Upper lobe of left lung (tissue), 6 donors: ENCODE results near the gene PNLDC1. TPM values are rescaled to one million over a fixed set of nuclear protein-coding genes. Genes with fewer than 3 reads are reported as not detected.
A peak's percentile ranks its signal among the peaks of the same experiment; 100 is the strongest.

ENCODE experiments used
- ATAC-seq, 2 donors: fragments of 200-7000 bp; cut with Tn5 transposase; one replicate each; pipeline ENCODE4 v1.9.1; 2022; ENCODE audit warnings: mild to moderate bottlenecking in 2 of 2, moderate library complexity in 2 of 2; ENCODE audit not compliant: low FRiP score in 2 of 2
- DNase-seq, 2 donors: peaks; one replicate each; pipeline ENCODE4 v3.0.0-alpha.2; 2019 to 2020
- H3K27ac ChIP-seq, 4 donors: fragments of 200-600 bp; sonication (generic); one replicate each; pipeline ENCODE4 v1.5.1; 2016 to 2019
- H3K27me3 ChIP-seq, 4 donors: fragments of 200-600 bp; sonication (generic); one replicate each; pipeline ENCODE4 v1.5.1; 2017 to 2019
- H3K36me3 ChIP-seq, 4 donors: fragments of 200-600 bp; sonication (generic); one replicate each; pipeline ENCODE4 v1.5.1; 2016 to 2019
- H3K4me1 ChIP-seq, 4 donors: fragments of 200-600 bp; sonication (generic); one replicate each; pipeline ENCODE4 v1.5.1; 2018 to 2019
- H3K4me3 ChIP-seq, 4 donors: fragments of 200-600 bp; sonication (generic); one replicate each; pipeline ENCODE4 v1.5.1; 2017 to 2019; ENCODE audit warnings: mild to moderate bottlenecking in 2 of 4, moderate library complexity in 1 of 4
- H3K9me3 ChIP-seq, 4 donors: fragments of 200-600 bp; sonication (generic); one replicate each; pipeline ENCODE4 v1.5.1; 2018 to 2019
- EP300 ChIP-seq, 4 donors: sonication (generic); formaldehyde crosslinking; IDR thresholded peaks; one replicate each; pipeline ENCODE4 v1.5.1; 2017; ENCODE audit warnings: antibody characterized with exemption in 4 of 4, control low read depth in 2 of 4
- POLR2A ChIP-seq, 4 donors: fragments of 450-650 bp; IDR thresholded peaks; one replicate each; pipeline ENCODE4 v1.5.1; 2016 to 2017; ENCODE audit warnings: antibody characterized with exemption in 4 of 4, mild to moderate bottlenecking in 2 of 4
- POLR2AphosphoS5 ChIP-seq, 2 donors: sonication (generic); formaldehyde crosslinking; IDR thresholded peaks; one replicate each; pipeline ENCODE4 v1.5.1; 2017; ENCODE audit warnings: antibody characterized with exemption in 2 of 2
- WGBS, 2 donors: methylation state at CpG; one replicate each; pipeline ENCODE4 v1.1.5; 2017 to 2018; 5-methylcytosine and 5-hydroxymethylcytosine counted together
- total RNA-seq, 6 donors: library from RNA; depleted of rRNA in 4 of 6; stranded (reverse); fragments of >200 nt in 4 of 6; gene quantifications; one replicate each; pipeline versions ENCODE4 v1.1.0 to v1.2.1, GENCODE V29; 2016 to 2021
- TF ChIP-seq, protein P1 (sequence below), 6 experiments: fragments of 450-650 bp in 4 of 6; fragments of 200-600 bp in 2 of 6; sonication (generic) in 2 of 6; IDR thresholded peaks; one replicate each; pipeline ENCODE4 v1.5.1; 2016 to 2019; ENCODE audit warnings: antibody characterized with exemption in 6 of 6
- donor health status: DM: no; HTN: no; CAD: no; lungs with moderate emphysema.
- donor health status: DM: no; HTN: yes; CAD: no; lungs with severe emphysema.

Gene PNLDC1
- total RNA-seq, result 1 to 10 TPM in 1 of 6 donors, under 1 TPM in 1, not detected in 4; 0.37 to 1.0 TPM

DNA sequence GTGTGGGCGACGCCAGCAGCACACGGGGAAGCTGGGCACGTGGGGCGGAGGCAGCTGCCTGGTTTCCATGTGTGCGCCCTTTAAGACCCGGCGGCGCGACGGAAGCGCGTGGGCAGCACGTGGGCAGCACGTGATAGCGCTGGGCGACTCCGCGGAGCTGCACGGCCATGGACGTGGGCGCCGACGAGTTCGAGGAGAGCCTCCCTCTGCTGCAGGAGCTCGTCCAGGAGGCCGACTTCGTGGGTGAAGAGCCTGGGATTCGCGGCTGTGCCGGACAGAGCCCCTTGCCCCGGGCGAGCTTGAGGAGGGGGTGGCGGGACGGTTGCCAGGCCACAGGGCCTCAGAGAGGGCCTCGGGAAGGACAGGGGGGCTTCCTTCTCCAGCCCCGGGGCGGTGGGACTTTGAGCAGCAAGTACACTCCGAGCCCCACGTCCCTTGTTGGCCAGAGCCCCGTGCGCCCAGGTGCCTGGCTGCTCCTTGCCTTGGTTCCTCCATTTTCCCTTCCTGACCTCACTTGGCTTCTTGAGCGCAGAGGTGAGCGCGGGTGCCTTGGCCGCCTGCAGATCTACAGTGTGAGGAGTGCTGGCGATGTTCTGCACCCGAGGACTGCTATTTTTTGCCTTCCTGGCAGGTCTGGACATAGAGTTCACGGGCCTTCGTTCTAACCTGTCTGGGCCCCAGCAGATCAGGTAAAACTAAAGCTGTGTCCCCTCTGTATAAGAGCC is at the start of gene PNLDC1:
Gene PNLDC1, plus strand, starts transcription at position 136 of the 725 bp plus-strand sequence. Its CDS starts 32 bp downstream, at position 168.
- TF ChIP-seq POLR2A (IDR thresholded peaks at IDR 0.05), result no peak
- TF ChIP-seq POLR2AphosphoS5 (IDR thresholded peaks at IDR 0.05), result no peak
- TF ChIP-seq, protein P1, sequence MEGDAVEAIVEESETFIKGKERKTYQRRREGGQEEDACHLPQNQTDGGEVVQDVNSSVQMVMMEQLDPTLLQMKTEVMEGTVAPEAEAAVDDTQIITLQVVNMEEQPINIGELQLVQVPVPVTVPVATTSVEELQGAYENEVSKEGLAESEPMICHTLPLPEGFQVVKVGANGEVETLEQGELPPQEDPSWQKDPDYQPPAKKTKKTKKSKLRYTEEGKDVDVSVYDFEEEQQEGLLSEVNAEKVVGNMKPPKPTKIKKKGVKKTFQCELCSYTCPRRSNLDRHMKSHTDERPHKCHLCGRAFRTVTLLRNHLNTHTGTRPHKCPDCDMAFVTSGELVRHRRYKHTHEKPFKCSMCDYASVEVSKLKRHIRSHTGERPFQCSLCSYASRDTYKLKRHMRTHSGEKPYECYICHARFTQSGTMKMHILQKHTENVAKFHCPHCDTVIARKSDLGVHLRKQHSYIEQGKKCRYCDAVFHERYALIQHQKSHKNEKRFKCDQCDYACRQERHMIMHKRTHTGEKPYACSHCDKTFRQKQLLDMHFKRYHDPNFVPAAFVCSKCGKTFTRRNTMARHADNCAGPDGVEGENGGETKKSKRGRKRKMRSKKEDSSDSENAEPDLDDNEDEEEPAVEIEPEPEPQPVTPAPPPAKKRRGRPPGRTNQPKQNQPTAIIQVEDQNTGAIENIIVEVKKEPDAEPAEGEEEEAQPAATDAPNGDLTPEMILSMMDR (IDR thresholded peaks at IDR 0.05), result no peak
- TF ChIP-seq EP300 (IDR thresholded peaks at IDR 0.05), result no peak
- ATAC-seq (peak in 1 of 2 donors; percentile 21), DNase-seq (peak in 1 of 2 donors; percentile 69)
- no peaks in the 10 kb centered on the region for H3K27me3 ChIP-seq
- H3K9me3 ChIP-seq, result no peaks in the 10 kb centered on the region
- H3K4me1 ChIP-seq, result peaks cover 0 to 4% (median 4%) of the 10 kb centered on the region in 4 donors
- H3K4me3 ChIP-seq, result no peak within 1 kb of the TSS
- no peak within 1 kb of the TSS for H3K27ac ChIP-seq
- WGBS, 2 donors, result 92 to 94% methylated on average over 41 to 43 of the region's 50 CpGs
- peaks cover 17 to 37% (median 34%) of the 10 kb centered on the region in 4 donors for H3K36me3 ChIP-seq

GRCh38 chr6:159751448-159751847 is 48.6 kb upstream of the PNLDC1 start:
- no peak for DNase-seq
- ATAC-seq, result no peak
- peaks cover 18 to 97% (median 57%) of the 10 kb centered on the region in 4 donors for H3K36me3 ChIP-seq
- no peaks in the 10 kb centered on the region for H3K27me3 ChIP-seq
- no peaks in the 10 kb centered on the region for H3K9me3 ChIP-seq
- H3K4me3 ChIP-seq, result no peak overlapping the region
- WGBS, 2 donors, result 90 to 91% methylated on average over 3 of the region's 3 CpGs
- no peak overlapping the region for H3K27ac ChIP-seq
- no peak for TF ChIP-seq EP300 (IDR thresholded peaks at IDR 0.05)
- TF ChIP-seq, protein P1 (IDR thresholded peaks at IDR 0.05), result no peak
- TF ChIP-seq POLR2A (IDR thresholded peaks at IDR 0.05), result no peak
- no peak for TF ChIP-seq POLR2AphosphoS5 (IDR thresholded peaks at IDR 0.05)
- H3K4me1 ChIP-seq, result no peaks in the 10 kb centered on the region

DNA sequence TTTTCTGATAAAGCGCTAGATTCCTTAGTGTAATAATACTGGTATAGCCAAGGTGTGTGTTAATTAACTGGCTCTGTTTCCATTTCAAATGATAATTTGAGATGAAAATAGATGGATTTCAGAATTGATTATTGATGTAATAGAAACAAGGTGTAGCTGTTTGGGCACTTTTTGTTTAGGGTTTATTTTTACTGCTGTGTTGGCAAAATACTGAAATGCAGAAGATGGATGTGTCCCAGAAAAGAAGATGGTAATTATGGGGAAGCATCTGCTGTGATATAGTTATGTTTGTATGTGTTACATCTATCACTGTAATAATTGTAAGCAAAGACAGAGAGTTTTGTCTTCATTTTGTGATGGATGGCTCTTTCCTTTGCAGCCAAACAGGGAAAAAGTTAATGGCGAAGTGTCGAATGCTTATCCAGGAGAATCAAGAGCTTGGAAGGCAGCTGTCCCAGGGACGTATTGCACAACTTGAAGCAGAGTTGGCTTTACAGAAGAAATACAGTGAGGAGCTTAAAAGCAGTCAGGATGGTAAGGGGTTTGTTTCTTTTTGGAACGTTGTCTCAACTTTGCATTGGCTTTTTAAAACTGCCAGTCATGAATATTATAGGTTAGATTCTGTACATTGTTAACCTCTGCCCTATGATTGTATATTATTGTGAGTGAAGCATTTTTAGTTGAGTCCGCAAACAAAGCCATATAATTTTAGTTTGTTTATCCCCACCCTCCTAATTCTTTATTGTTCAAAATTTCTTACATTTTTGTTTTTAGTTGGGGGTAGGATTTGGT is 46.8 kb upstream of the PNLDC1 start:
- Histone ChIP-seq H3K4me1 (peaks cover 0 to 3% (median 0%) of the 10 kb centered on the region in 4 donors), H3K36me3 (peaks cover 18 to 97% (median 54%) of the 10 kb centered on the region in 4 donors), H3K27me3 (no peaks in the 10 kb centered on the region), H3K9me3 (no peaks in the 10 kb centered on the region), H3K27ac (no peak overlapping the region), H3K4me3 (no peak overlapping the region)
- DNase-seq (no peak), ATAC-seq (no peak)
- TF ChIP-seq, protein P1 (IDR thresholded peaks at IDR 0.05), result no peak
- TF ChIP-seq POLR2A (IDR thresholded peaks at IDR 0.05) (no peak), POLR2AphosphoS5 (IDR thresholded peaks at IDR 0.05) (no peak), EP300 (IDR thresholded peaks at IDR 0.05) (no peak)
- WGBS, 2 donors, result 67 to 71% methylated on average over 6 of the region's 6 CpGs

DNA sequence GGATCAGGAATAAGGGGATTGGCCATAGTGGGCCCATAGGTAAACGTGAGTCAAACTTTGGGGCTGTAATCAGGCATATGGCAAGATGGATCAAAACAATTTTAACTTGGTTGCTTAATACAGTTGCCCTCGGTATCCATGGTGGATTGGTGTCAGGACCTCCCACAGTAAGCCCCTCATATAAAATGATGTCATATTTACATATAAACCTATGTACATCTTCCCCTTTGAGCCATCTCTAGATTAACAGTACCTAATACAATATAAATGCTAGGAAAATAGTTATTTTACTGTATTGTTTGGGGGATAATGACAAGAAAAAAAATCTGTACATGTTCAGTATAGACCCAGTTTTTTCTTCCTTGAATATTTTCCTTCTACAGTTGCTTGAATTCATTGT is 45.7 kb upstream of the PNLDC1 start:
- Histone ChIP-seq H3K27ac (peak overlapping the region in 1 of 4 donors; percentile 11), H3K9me3 (no peaks in the 10 kb centered on the region), H3K4me3 (no peak overlapping the region), H3K27me3 (no peaks in the 10 kb centered on the region), H3K36me3 (peaks cover 18 to 92% (median 46%) of the 10 kb centered on the region in 4 donors), H3K4me1 (peaks cover 0 to 3% (median 0%) of the 10 kb centered on the region in 4 donors)
- no peak for DNase-seq
- TF ChIP-seq, protein P1 (IDR thresholded peaks at IDR 0.05), result no peak
- no peak for TF ChIP-seq EP300 (IDR thresholded peaks at IDR 0.05)
- 87 to 94% methylated on average over 2 of the region's 2 CpGs for WGBS, 2 donors
- no peak for ATAC-seq
